HG03103 (cell line): ENCODE results near the gene SLC17A2.
"Not testable (repeated sequence)": the region's sequence is repeated elsewhere in the genome, so short reads cannot be mapped to it uniquely, and the experiment has no call there.

Source experiments
- ATAC-seq: cut with Tn5 transposase; IDR thresholded peaks from one replicate; pipeline ENCODE4 v1.9.1; 2021; ENCODE audit warnings: low read depth; ENCODE audit not compliant: unreplicated experiment

SLC17A2 gene

GRCh38 chr6:25953733-25954132 is 23.2 kb upstream of the SLC17A2 start:
- ATAC-seq: no peak

- no peak for ATAC-seq
Measured at GRCh38 chr6:25952535-25952934, 22.0 kb upstream of the SLC17A2 start.

- ATAC-seq: no peak
Measured at GRCh38 chr6:25951296-25952032, 21.0 kb upstream of the SLC17A2 start.

DNA sequence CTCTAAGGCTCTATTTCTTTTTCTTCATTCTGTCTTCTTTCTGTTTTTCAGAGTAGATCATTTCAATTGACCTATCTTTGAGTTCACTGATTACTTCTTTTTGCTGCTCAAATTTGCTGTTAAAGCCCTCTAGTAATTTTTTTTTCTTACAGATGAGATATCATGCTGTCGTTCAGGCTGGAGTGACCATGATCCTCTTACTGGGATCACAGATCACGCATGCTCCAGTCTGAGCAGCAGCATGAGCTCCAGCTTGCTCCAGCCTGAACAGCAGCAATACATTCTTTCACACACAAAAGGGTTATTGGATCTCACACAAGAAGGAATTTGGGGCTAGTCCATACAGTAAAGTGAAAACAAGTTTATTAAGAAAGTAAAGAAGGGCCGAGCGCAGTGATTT is 19.8 kb upstream of the SLC17A2 start:
- no peak for ATAC-seq

GRCh38 chr6:25949695-25950094 is 19.2 kb upstream of the SLC17A2 start:
- ATAC-seq: no peak

- not testable (repeated sequence) for ATAC-seq
Measured at GRCh38 chr6:25947492-25947891, 17.0 kb upstream of the SLC17A2 start.

GRCh38 chr6:25946631-25947030 is 16.1 kb upstream of the SLC17A2 start:
- no peak for ATAC-seq

DNA sequence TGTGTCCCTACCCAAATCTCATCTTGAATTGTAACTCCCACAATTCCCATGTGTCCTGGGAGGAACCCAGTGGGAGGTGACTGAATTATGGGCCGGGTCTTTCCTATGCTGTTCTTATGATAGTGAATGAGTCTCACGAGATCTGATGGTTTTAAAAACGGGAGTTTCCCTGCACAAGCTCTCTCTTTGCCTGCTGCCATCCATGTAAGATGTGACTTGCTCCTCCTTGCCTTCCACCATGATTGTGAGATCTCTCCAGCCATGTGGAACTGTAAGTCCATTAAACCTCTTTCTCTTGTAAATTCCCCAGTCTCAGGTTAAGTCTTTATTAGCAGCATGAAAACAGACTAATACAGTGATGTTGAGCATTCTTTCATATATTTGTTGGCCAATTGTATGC is 15.2 kb upstream of the SLC17A2 start:
- ATAC-seq: not testable (repeated sequence)

DNA sequence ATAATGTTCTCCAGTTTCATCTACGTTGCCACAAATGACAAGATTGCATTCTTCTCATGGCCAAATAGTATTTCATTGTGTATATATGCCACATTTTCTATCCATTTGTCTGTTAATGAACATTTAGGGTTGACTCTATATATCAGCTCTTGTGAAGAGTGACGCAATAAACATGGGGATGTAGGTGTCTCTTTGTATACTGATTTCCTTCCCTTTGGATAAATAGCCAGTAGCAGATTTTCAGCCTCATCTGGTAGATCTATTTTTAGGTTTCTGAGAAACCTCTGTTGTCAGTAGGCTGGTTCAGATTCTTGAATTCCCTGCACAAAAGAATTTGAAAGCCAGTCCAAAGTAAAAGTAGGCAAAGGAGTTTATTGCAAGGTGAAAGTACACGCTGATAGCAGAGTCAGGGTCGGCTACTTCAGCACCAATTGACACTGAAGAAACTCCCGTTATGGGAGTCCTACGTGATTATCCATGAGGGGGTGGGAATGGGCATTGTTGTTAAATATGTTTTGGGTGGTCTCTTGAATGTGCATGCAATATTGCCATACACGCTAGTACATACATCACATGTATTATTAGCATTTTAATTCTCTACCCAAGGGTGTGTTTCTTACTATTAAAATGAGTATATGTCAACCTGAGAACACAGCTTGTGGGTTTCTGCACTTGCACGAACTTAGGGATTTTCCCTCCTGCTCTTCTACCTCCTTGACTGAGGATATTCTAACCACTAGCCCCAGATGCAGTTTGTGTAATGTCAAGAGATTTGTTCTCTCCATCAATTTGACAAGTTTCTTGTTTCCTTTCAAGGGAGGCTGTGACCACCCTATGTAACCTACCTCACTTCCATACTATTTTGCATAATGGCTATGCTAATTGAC is 14.4 kb upstream of the SLC17A2 start:
- peak; percentile 63 for ATAC-seq

- no peak for ATAC-seq
Measured at GRCh38 chr6:25943887-25944286, 13.4 kb upstream of the SLC17A2 start.

DNA sequence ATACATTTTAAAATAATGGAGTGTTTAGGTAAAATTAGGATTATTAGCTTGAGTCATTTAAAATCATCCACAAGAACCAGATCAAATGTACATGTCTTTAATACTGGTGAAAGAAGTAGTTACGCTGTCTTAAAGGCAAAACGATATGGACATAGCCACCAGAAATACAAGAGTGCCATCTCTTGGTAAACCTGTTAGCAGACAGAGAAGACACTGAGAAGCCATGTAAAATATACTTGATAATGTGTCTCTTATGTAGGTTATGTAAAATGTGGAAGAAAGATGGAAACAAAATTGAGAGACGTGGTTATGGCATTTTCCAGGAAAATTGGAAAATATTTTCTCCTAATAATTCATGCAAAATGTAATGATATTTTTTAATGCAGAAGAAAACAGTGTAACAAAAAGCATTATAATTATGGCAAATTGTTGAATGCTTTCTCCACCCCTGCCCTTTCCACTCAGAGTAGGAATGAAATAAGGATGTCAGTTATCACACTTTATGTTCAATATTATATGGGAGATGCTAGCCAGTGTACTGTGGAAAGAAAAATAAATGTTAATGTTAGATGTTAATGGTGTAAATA is 12.2 kb upstream of the SLC17A2 start:
- no peak for ATAC-seq

- ATAC-seq: no peak
Measured at GRCh38 chr6:25939593-25939992, 9.1 kb upstream of the SLC17A2 start.

- no peak for ATAC-seq
Measured at GRCh38 chr6:25935953-25936352, 5.5 kb upstream of the SLC17A2 start.

DNA sequence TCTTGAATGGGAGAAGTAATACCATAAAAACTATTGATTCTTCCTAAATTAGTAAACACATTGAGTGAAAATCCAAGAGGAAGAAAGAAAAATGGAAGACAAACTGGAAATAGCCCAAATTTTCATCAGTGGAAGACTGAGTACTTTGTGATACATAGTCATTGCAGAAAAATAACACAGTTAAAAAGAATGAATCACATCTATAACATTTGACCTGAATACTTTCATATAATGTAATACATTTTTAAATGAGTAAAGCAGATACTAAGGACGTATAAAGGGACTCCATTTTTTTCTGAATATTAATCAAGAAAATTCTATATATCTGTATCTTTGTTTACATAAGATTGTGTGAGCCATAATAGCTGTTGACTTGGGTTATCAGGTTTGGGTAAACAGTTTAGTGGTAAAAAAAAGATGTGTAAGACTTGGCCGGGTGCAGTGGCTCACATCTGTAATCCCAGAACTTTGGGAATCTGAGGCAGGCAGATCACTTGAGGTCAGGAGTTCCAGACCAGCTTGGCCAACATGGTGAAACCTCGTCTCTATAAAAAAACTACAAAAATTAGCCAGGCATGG is 4.3 kb upstream of the SLC17A2 start:
- ATAC-seq: no peak

DNA sequence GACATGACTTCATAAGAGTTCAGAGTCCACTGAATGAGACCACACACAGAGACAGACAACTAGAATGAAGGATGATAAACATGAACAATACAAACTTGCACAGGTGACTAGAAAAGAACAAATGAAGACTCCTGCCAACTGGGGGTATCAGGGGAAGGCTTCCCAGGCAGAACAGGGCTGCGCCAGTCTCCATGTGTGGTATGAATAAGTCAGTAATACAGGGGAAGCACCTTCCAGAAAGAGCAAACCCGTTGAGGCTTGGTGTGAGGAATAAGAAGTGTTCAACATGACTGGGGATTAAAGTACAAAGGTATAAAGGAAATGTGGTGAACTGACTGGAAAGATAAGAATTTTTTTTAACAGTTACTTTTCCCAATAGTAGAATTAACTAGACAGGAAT is 3.7 kb upstream of the SLC17A2 start:
- no peak for ATAC-seq

GRCh38 chr6:25931411-25931709 is 869 bp upstream of the SLC17A2 start:
- ATAC-seq: no peak

GRCh38 chr6:25929785-25930184 is 706 bp downstream of the SLC17A2 start:
- not testable (repeated sequence) for ATAC-seq

DNA sequence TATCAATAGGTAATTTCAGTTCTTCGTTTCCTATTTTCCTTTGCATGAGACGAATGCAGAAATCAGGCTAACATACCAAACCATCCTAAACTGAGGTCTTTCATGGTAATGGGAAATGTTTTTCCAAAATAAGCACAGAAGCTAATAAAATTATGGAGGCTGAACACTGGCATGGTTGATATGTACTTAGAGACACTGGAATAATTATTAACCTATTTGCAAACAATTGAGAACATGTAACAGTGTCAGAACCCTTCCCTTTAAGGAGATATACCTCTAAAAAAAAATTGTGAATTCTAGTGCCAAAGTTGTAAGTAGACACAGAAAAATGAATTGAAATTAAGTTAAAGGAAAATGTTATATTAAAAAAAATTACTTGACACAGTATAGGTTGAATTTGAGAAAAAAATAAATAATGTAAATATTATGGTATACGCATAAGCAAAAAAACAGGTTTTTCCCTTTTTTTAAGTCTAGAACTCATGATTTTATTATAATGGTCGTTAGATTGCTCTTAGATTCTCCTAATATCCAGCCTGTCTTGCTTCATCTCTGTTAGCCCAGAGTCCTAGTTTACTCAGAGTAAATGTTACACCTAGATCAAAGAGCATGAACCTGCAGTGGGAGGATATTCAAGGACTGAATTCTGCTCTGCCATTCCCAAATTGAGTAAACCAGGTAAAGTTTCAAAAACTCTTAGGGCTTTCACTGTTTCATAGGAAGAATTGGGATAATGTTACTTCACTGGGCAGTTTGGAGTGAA is 1.7 kb downstream of the SLC17A2 start:
- ATAC-seq: no peak

GRCh38 chr6:25927756-25928216 is 2.7 kb downstream of the SLC17A2 start:
- ATAC-seq: no peak

GRCh38 chr6:25927178-25927577 is 3.3 kb downstream of the SLC17A2 start:
- ATAC-seq: no peak
